Stimulated activated effector memory CD8-positive, alpha-beta T cell treated with anti-CD3 and anti-CD28 coated beads, Interleukin-12 subunit alpha, Interleukin-12 subunit beta, amount 100 ng/mL, for 72 hours (primary cell): ENCODE results near the gene INHBA.

Experiments
- ATAC-seq: fragments of 150-1000 bp; cut with Tn5 transposase; 2 replicates; pipeline ENCODE4 v1.10.0; 2021
- DNase-seq, 2 donors: peaks; one replicate each; pipeline ENCODE4 v3.0.0; 2021 to 2022; ENCODE audit warnings: low spot score in 2 of 2
- H3K27ac Mint-ChIP-seq: one replicate; pipeline ENCODE4 v1.8.0; 2022; ENCODE audit warnings: mild to moderate bottlenecking, mixed read lengths
- H3K36me3 Mint-ChIP-seq: one replicate; pipeline ENCODE4 v1.8.0; 2022; ENCODE audit warnings: mild to moderate bottlenecking, mixed read lengths
- H3K4me1 Mint-ChIP-seq: one replicate; pipeline ENCODE4 v1.8.0; 2022; ENCODE audit warnings: mixed read lengths
- H3K4me3 Mint-ChIP-seq: one replicate; pipeline ENCODE4 v1.8.0; 2022; ENCODE audit warnings: mild to moderate bottlenecking, mixed read lengths
- H3K9me3 Mint-ChIP-seq: one replicate; pipeline ENCODE4 v1.8.0; 2022; ENCODE audit warnings: mixed read lengths

Gene INHBA

DNA sequence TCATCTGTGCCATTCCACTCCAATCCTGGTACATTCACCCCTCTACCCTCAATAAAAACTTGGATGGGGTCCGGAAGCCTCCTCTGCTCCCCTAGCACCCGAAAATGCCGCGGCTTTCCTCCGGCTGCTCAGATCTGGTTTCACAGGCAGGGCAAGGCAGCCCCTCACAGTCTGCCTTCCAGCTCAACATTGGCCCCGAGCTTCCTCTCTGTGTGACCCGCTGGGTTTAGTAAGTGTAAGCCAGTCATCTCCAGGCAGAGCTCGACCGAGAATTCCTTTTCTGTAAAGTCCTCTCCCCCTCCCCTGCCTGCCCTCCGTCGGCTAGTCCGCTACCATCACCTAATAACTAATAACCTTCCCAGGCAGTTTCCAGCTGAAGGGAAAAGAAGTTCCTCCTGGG, 3.4 kb downstream of the INHBA start:
- no peak for DNase-seq
- H3K27ac Mint-ChIP-seq = no peak overlapping the region
- ATAC-seq = no peak
- no peaks in the 10 kb centered on the region for H3K9me3 Mint-ChIP-seq
- peaks cover 19% of the 10 kb centered on the region for H3K4me1 Mint-ChIP-seq
- no peaks in the 10 kb centered on the region for H3K36me3 Mint-ChIP-seq
- peak overlapping the region; percentile 39 for H3K4me3 Mint-ChIP-seq

DNA sequence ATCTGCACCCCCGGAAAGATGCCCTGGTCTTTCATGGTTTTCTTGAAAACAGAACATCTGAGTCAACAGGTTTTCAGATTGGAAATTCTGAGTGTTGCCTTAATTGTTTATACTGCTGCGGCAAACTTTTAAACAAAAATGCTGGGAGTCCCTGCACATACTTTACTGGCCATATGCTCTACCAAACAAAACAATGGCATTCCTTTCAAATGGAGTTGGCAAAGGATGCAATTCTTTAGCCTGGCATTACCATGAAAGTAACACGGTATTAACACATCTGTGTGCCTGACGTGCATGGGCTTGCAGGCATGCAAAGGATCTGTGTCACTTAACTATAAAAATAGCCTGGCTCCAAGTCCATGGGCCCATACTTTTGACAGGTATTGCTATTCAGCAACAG, 4.2 kb downstream of the INHBA start:
- Mint-ChIP-seq H3K36me3 (no peaks in the 10 kb centered on the region), H3K27ac (no peak overlapping the region), H3K4me1 (peaks cover 12% of the 10 kb centered on the region), H3K4me3 (no peak overlapping the region), H3K9me3 (no peaks in the 10 kb centered on the region)
- DNase-seq (no peak), ATAC-seq (no peak)

DNA sequence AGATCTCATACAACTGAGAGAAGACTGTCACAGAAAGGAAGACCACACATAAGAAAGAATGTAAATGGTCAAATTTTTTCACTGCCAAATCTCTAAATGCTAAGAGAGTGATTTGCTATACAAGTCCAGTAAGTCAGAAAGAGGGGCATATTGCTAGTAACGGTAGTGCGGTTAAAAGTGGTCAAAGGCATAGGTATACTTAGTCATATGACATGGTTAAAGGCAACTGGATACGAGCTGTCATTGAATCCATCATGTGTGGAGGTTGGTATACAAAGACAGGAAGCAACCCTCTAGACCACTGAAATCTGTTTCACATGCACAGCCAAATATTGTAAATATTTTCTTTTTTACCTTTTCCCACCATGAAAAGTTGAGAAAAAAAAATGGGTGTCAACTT, 4.8 kb downstream of the INHBA start:
- DNase-seq = no peak
- ATAC-seq = no peak
- Mint-ChIP-seq H3K4me1 (peaks cover 12% of the 10 kb centered on the region), H3K9me3 (no peaks in the 10 kb centered on the region), H3K27ac (no peak overlapping the region), H3K36me3 (no peaks in the 10 kb centered on the region), H3K4me3 (no peak overlapping the region)

DNA sequence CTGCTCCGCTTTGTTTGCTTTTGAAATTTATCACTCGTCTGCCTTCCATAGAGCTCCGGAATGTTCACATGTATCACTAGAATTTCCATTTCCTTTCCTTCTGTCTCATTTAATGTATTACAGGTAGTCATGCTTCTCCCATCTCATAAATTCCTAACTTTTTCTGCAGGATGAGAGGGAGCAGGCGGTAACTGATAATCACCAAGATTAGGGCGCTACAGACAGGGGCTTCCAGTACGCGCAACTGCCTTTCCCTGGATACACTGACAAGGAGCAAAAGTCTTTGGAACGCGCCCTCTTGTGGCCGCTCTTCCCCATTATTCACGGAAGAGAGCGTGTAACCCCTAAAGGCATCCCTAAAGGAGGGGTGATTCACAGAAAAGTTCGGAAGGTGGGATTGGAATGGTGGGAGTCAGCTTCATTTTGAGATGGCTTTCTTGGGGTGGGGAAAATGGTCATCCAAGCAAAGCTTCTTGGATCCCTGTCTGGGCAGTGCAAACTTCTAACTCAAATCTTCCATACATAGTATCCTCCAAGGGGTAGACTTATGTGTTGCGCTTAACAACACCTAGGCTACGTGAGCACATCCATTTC, 6.5 kb downstream of the INHBA start:
- peaks cover 12% of the 10 kb centered on the region for H3K4me1 Mint-ChIP-seq
- DNase-seq (no peak), ATAC-seq (no peak)
- no peaks in the 10 kb centered on the region for H3K9me3 Mint-ChIP-seq
- H3K4me3 Mint-ChIP-seq = no peak overlapping the region
- H3K36me3 Mint-ChIP-seq = no peaks in the 10 kb centered on the region
- no peak overlapping the region for H3K27ac Mint-ChIP-seq

DNA sequence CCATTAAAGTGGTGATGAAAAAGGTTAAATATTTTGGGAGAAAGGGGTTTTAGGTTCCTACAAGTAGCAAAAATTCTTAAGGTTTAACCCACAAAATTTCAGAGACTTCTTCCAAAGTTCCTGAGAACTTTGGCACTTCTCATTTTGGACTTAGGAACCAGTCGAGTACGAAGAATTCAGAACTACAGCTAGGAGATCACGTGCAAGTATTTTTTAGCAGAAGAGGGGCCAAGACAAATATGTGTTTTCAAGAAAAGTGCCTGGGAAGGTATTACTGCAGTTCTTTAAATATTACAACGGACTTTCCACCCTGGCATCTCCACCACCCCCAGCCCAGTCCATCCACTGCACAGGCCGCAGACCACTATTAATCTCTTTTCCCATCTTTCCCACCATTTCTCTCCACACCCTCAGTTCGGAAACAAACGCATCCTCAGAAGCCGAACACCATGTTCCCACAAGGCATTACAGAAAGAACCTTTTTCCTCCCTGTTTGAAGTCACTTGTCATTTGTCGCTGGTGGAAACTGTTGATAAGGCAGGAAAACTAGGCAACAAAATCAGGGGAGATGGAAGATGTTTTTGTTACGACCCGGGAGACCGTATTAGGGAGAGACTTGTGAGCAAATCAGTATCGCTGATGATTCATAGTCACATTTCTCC, 7.1 kb downstream of the INHBA start:
- Mint-ChIP-seq H3K4me1 (peaks cover 7% of the 10 kb centered on the region), H3K4me3 (no peak overlapping the region), H3K27ac (no peak overlapping the region), H3K9me3 (no peaks in the 10 kb centered on the region), H3K36me3 (no peaks in the 10 kb centered on the region)
- ATAC-seq = no peak
- DNase-seq = no peak

DNA sequence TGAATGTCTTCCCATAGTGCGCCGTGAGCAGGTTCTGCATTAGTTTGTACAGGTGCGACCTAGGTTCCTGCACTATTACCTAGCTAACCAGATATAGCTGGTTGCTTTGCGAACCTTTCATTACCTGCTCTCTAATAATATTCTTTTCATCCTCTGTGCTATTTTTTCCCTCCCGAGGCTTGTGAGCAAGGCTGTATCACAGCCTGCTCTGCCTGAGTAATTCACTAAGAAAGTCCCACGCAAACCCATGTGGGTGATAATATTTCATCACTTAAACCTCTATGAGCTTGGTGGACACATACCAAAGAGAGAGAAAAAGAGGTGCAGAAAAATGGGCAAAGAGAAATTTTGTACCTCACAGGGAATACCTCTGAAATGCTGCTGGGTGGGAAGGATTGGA, 8.4 kb downstream of the INHBA start:
- ATAC-seq (no peak), DNase-seq (no peak)
- H3K4me3 Mint-ChIP-seq = no peak overlapping the region
- peaks cover under 1% of the 10 kb centered on the region for H3K9me3 Mint-ChIP-seq
- no peaks in the 10 kb centered on the region for H3K36me3 Mint-ChIP-seq
- H3K4me1 Mint-ChIP-seq = no peaks in the 10 kb centered on the region
- H3K27ac Mint-ChIP-seq = no peak overlapping the region

DNA sequence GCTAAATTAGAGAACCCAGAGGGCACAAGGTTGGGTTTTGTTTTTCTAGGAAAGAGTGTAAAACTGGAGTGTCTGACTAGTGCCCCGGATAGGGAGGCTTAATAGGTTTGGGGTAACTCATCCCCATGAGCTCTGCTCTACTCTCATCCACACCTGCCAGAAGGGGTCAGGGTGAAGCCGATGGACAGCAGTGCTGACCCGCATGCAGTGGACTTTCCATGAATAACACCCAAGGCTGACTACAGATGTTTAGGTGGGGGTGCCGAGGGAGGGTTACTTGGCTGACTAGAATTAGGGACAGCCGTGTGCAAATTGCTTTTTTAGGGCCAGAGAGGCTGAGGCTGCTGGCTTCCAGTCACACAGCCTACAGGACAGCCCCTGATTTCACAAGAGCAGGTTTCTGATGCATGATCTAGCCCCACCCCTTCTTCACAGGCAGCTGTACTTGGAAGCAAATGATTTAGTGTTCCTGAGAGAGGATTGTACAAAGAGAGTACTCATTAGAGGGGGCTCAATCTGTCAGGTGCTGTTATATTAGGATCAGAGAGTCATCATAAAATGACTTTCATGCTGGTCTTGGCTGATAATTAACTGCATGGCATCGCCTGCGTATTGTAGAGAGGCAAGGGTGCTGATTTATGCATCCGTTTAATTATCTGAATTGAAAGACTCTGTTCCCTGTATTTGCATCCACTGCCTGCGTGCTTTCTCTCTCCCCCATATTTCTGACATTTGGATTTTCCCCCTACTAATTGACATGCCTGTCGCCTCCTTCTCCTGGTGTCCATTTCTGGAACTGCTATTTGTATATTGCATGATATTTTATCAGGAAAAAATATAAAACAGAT, 9.5 kb downstream of the INHBA start:
- ATAC-seq (peak; percentile 21), DNase-seq (no peak)
- Mint-ChIP-seq H3K36me3 (no peaks in the 10 kb centered on the region), H3K27ac (no peak overlapping the region), H3K9me3 (peaks cover 3% of the 10 kb centered on the region), H3K4me1 (no peaks in the 10 kb centered on the region), H3K4me3 (no peak overlapping the region)

DNA sequence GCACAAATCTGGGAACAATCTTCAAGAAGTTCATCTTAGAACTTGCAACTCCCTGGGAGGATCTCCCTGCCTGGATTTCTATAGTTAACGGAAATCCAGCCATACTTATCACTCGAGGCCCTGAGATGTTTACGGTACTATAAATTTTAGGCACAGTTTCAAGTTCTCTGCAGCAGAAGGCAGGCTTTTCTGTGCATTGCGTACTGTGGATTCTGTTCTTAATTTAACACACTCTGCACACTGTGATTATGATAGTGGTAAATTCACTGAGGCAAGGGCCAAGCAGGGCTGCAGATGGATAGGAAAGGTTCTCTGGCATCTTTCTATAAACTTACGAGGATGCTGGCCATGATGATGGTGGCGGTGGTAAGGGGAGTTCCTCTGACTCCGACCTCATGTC, 10.6 kb downstream of the INHBA start:
- Mint-ChIP-seq H3K4me3 (no peak overlapping the region), H3K27ac (no peak overlapping the region), H3K4me1 (no peaks in the 10 kb centered on the region), H3K9me3 (peaks cover 3% of the 10 kb centered on the region), H3K36me3 (no peaks in the 10 kb centered on the region)
- DNase-seq (no peak), ATAC-seq (no peak)

DNA sequence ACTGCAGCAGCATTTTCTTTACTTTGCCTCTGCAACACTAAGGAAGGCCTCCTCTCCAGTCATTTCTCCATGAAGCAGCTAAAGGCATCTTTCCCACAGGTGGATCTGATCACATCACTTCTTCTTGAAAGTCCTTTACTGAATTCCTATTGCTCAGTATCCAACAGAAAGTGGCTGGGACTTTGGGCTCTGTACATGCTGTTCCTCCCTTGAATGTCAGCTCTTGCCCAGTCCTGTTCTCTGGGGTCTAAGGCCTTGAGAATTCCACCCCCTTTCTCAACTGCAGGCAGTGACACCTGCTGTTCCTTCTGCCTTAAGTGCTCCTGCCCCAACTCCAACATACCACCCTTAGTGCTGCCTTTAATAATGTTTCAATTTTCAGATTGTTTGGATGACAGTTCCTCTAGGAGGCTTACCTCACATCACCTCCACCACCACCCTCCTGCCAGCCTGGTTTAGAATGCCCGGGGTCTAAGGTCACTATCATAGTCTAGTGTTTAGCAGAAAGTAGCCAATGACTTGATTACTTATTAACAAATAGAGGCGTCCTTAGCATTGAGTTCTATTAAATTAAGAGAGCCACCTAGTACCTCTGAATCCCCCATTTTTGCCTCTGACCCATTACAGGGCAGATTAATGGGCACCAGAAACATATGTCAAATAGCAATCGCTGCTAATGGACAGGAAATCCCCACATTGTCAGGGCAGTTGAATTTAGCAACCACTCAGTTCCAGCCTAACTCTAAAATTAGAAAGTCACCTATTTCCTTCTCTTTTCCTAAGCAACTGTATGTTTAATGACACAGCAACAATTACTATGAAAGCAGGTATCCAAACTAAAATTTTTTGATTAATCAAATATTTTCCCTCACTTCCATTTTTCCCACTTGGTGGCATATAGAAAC, 11.4 kb downstream of the INHBA start:
- Mint-ChIP-seq H3K9me3 (peaks cover 3% of the 10 kb centered on the region), H3K4me1 (no peaks in the 10 kb centered on the region), H3K4me3 (no peak overlapping the region)

DNA sequence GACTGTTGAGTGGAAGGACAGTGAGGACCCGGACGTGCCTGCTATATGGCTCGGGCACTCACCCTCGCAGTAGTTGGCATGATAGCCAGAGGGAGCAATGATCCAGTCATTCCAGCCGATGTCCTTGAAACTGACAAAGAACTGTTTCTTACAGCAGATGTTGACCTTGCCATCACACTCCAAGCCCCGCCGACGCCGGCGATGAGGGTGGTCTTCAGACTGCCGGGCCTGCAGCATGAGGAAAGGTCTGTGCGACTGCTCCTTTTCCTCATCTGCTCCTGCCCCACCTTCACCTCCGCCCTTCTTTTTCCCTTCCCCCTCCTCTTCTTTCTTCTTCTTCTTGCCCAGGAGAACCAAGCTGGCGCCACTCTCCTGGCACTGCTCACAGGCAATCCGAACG, 13.1 kb downstream of the INHBA start:
- ATAC-seq = no peak
- Mint-ChIP-seq H3K27ac (no peak overlapping the region), H3K4me1 (no peaks in the 10 kb centered on the region), H3K9me3 (peaks cover 3% of the 10 kb centered on the region), H3K4me3 (no peak overlapping the region), H3K36me3 (no peaks in the 10 kb centered on the region)
- no peak for DNase-seq

More for the DNA sequence above, 11.4 kb downstream of the INHBA start:
- ATAC-seq (no peak), DNase-seq (no peak)
- Mint-ChIP-seq H3K36me3 (no peaks in the 10 kb centered on the region), H3K27ac (no peak overlapping the region)

DNA sequence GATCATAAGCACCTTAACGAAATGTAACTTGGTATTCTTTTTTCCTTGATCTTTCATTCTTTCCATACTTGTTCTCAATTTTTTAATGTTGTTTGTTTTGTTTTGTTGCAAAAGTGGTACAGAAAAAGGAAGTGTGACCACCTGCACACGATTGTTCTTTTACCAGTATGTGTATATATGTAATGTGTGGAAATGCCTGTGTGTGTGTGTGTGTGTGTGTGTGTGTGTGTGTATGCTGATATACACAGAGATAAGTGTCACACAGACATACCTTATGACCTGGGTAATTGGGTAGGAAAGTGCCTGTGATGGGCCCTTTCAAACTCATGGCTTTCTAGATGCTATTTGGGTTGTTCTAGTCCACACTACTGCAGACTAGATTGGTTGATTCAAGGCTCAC, 14.0 kb downstream of the INHBA start:
- H3K9me3 Mint-ChIP-seq = peaks cover 3% of the 10 kb centered on the region
- ATAC-seq (no peak), DNase-seq (no peak)
- H3K4me3 Mint-ChIP-seq = no peak overlapping the region
- H3K4me1 Mint-ChIP-seq = no peaks in the 10 kb centered on the region
- H3K36me3 Mint-ChIP-seq = no peaks in the 10 kb centered on the region
- H3K27ac Mint-ChIP-seq = no peak overlapping the region

DNA sequence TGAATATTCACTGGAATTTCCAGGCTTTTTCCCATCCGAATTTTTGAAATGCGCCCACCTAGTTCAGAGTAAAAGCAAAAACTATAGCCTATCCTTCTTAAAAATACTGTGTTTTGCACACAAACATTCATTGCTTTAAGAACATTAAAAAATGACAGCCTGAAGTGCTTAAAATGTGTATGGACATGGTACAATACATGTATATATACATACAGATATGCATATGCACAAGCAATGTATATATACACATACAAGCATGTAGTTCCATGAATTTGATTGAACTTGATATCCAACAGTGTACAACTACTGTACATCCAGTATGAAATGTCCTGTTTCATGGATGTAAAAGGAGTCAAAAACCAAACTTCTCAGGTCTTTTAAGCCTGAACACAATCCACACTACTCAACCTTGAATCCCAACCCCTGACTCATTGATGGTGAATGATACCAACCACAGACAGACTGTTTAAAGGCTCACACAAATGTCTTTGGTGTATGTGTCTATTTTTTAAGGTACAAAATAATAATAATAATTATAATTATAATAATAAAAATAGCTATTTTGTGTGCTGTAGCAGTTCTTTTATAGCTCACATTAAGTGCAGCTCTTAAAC, 14.8 kb downstream of the INHBA start:
- no peaks in the 10 kb centered on the region for H3K4me1 Mint-ChIP-seq

DNA sequence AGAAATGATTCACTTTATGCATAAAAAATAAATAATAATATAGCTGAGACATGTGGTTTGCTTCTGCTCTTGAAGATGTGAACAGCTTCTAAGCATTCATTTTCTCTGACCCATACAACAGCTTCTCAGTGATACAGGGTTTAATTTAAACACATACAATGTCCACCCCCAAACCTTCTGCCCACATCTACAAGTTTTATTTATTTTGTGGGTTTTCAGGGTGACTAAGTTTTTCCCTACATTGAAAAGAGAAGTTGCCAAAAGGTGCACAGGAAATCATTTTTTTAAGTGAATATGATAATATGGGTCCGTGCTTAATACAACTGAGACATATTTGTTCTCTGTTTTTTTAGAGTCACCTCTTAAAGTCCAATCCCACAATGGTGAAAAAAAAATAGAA, 17.2 kb downstream of the INHBA start:
- Mint-ChIP-seq H3K27ac (no peak overlapping the region), H3K4me1 (no peaks in the 10 kb centered on the region), H3K9me3 (peaks cover 3% of the 10 kb centered on the region), H3K4me3 (no peak overlapping the region), H3K36me3 (no peaks in the 10 kb centered on the region)
- DNase-seq (no peak), ATAC-seq (no peak)

More for the DNA sequence above, 14.8 kb downstream of the INHBA start:
- H3K27ac Mint-ChIP-seq = no peak overlapping the region
- no peaks in the 10 kb centered on the region for H3K36me3 Mint-ChIP-seq
- peaks cover 3% of the 10 kb centered on the region for H3K9me3 Mint-ChIP-seq
- ATAC-seq (no peak), DNase-seq (no peak)
- H3K4me3 Mint-ChIP-seq = no peak overlapping the region

DNA sequence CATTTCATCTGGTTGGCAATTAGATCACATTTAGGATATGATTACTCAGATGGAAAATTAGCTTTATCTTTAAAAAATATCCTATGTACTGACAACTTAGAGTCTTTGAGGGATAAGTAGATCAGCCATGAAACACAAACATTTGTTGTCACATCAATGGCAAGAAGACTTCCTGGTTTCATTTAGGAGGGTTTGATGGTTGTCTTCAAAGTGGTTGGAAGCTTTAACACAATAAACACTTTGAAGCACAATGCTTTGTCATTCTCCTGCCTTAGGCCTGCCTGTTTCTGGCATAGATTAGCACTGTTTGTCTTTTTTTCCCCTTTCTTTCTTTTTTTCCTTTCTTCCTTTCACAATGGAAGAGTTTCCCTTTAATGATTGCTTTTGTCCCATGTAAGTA, 20.5 kb downstream of the INHBA start:
- H3K27ac Mint-ChIP-seq = no peak overlapping the region
- ATAC-seq = no peak
- no peaks in the 10 kb centered on the region for H3K9me3 Mint-ChIP-seq
- no peaks in the 10 kb centered on the region for H3K4me1 Mint-ChIP-seq
- no peak for DNase-seq
- H3K36me3 Mint-ChIP-seq = no peaks in the 10 kb centered on the region
- H3K4me3 Mint-ChIP-seq = no peak overlapping the region

DNA sequence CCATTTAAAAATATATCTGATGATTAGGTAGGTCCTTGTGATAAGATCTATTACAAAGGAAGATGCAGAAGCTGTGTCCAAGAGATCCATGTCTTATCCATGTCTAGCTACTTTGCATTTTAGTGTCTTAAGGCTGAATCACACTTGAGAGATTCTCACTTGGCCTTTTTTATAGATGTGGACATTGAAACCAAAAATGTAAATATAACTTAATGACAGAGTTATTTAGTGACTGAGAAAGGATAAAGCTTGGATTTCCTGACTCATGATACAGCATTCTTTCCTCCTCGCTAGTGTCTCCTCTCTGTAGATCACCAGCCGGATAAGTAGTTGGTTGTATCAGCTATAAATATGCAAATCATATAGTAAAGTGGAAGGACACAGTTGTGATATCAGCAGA, 23.3 kb downstream of the INHBA start:
- Mint-ChIP-seq H3K36me3 (no peaks in the 10 kb centered on the region), H3K9me3 (no peaks in the 10 kb centered on the region), H3K27ac (no peak overlapping the region), H3K4me3 (no peak overlapping the region), H3K4me1 (no peaks in the 10 kb centered on the region)
- DNase-seq = no peak
- ATAC-seq = no peak
